Neuron (in vitro differentiated cells): Measurements from ENCODE around the gene GALNT16.

Experiments used
- H2AFZ ChIP-seq: one replicate; pipeline ENCODE4 v1.6.1; 2013; ENCODE audit warnings: low read depth, mild to moderate bottlenecking, inconsistent platforms, low read length, moderate library complexity
- H3K27me3 ChIP-seq: one replicate; pipeline ENCODE4 v1.6.1; 2013; ENCODE audit warnings: low read length; ENCODE audit not compliant: insufficient read depth
- H3K36me3 ChIP-seq: one replicate; pipeline ENCODE4 v1.6.1; 2013; ENCODE audit warnings: low read length; ENCODE audit not compliant: insufficient read depth
- H3K4me1 ChIP-seq: one replicate; pipeline ENCODE4 v1.6.1; 2013; ENCODE audit warnings: low read length; ENCODE audit not compliant: insufficient read depth
- H3K4me3 ChIP-seq: 2 replicates; pipeline ENCODE4 v1.5.1; 2013; ENCODE audit warnings: mild to moderate bottlenecking, low read length, moderate library complexity
- H3K9me3 ChIP-seq: one replicate; pipeline ENCODE4 v1.6.1; 2013; ENCODE audit warnings: low read length

GALNT16 gene

GRCh38 chr14:69291891-69292561 lies 32.1 kb downstream of the GALNT16 start:
- Histone ChIP-seq H3K9me3 (no peaks in the 10 kb centered on the region), H2AFZ (no peak overlapping the region), H3K36me3 (no peaks in the 10 kb centered on the region), H3K4me3 (no peak overlapping the region), H3K27me3 (no peaks in the 10 kb centered on the region), H3K4me1 (peaks cover 17% of the 10 kb centered on the region)

- H3K4me3 ChIP-seq = no peak overlapping the region
Observed at GRCh38 chr14:69298131-69299071, 38.4 kb downstream of the GALNT16 start.

GRCh38 chr14:69299286-69300035 lies 39.5 kb downstream of the GALNT16 start:
- Histone ChIP-seq H3K4me1 (peaks cover 11% of the 10 kb centered on the region), H3K9me3 (no peaks in the 10 kb centered on the region), H2AFZ (no peak overlapping the region), H3K36me3 (no peaks in the 10 kb centered on the region), H3K4me3 (no peak overlapping the region), H3K27me3 (no peaks in the 10 kb centered on the region)

More at GRCh38 chr14:69298131-69299071, 38.4 kb downstream of the GALNT16 start:
- no peak overlapping the region for H2AFZ ChIP-seq
- peaks cover 11% of the 10 kb centered on the region for H3K4me1 ChIP-seq
- H3K9me3 ChIP-seq = no peaks in the 10 kb centered on the region
- H3K27me3 ChIP-seq = no peaks in the 10 kb centered on the region
- H3K36me3 ChIP-seq = no peaks in the 10 kb centered on the region

- Histone ChIP-seq H3K4me3 (no peak overlapping the region), H3K27me3 (no peaks in the 10 kb centered on the region), H2AFZ (no peak overlapping the region), H3K9me3 (no peaks in the 10 kb centered on the region), H3K4me1 (peaks cover 11% of the 10 kb centered on the region), H3K36me3 (no peaks in the 10 kb centered on the region)
Observed at GRCh38 chr14:69300601-69301221, 40.8 kb downstream of the GALNT16 start.

GRCh38 chr14:69303086-69303485 lies 43.1 kb downstream of the GALNT16 start:
- H3K4me3 ChIP-seq = no peak overlapping the region
- peaks cover 9% of the 10 kb centered on the region for H3K4me1 ChIP-seq
- no peaks in the 10 kb centered on the region for H3K9me3 ChIP-seq
- H2AFZ ChIP-seq = no peak overlapping the region
- no peaks in the 10 kb centered on the region for H3K27me3 ChIP-seq
- H3K36me3 ChIP-seq = no peaks in the 10 kb centered on the region

GRCh38 chr14:69312608-69313007 lies 52.6 kb downstream of the GALNT16 start:
- peaks cover 2% of the 10 kb centered on the region for H3K4me1 ChIP-seq

GRCh38 chr14:69313176-69313575 lies 53.2 kb downstream of the GALNT16 start:
- Histone ChIP-seq H3K4me1 (peaks cover 2% of the 10 kb centered on the region), H3K4me3 (no peak overlapping the region), H3K36me3 (no peaks in the 10 kb centered on the region), H2AFZ (no peak overlapping the region), H3K27me3 (no peaks in the 10 kb centered on the region), H3K9me3 (no peaks in the 10 kb centered on the region)

More at GRCh38 chr14:69312608-69313007, 52.6 kb downstream of the GALNT16 start:
- no peaks in the 10 kb centered on the region for H3K9me3 ChIP-seq
- H3K4me3 ChIP-seq = no peak overlapping the region
- no peaks in the 10 kb centered on the region for H3K36me3 ChIP-seq
- no peaks in the 10 kb centered on the region for H3K27me3 ChIP-seq
- no peak overlapping the region for H2AFZ ChIP-seq

- H3K27me3 ChIP-seq = no peaks in the 10 kb centered on the region
- H2AFZ ChIP-seq = no peak overlapping the region
- H3K36me3 ChIP-seq = no peaks in the 10 kb centered on the region
- no peaks in the 10 kb centered on the region for H3K9me3 ChIP-seq
- no peak overlapping the region for H3K4me3 ChIP-seq
- H3K4me1 ChIP-seq = peaks cover 2% of the 10 kb centered on the region
Observed at GRCh38 chr14:69314327-69314726, 54.4 kb downstream of the GALNT16 start.

GRCh38 chr14:69315301-69315700 lies 55.3 kb downstream of the GALNT16 start:
- Histone ChIP-seq H3K4me3 (no peak overlapping the region), H3K27me3 (no peaks in the 10 kb centered on the region), H3K4me1 (peaks cover 2% of the 10 kb centered on the region), H3K9me3 (no peaks in the 10 kb centered on the region), H3K36me3 (no peaks in the 10 kb centered on the region), H2AFZ (no peak overlapping the region)

- Histone ChIP-seq H3K4me1 (peaks cover 2% of the 10 kb centered on the region), H3K36me3 (no peaks in the 10 kb centered on the region), H3K27me3 (no peaks in the 10 kb centered on the region), H3K4me3 (no peak overlapping the region), H3K9me3 (no peaks in the 10 kb centered on the region), H2AFZ (no peak overlapping the region)
Observed at GRCh38 chr14:69316449-69317101, 56.6 kb downstream of the GALNT16 start.

- Histone ChIP-seq H3K9me3 (no peaks in the 10 kb centered on the region), H3K27me3 (no peaks in the 10 kb centered on the region), H3K36me3 (no peaks in the 10 kb centered on the region), H2AFZ (no peak overlapping the region), H3K4me1 (peaks cover 2% of the 10 kb centered on the region), H3K4me3 (no peak overlapping the region)
Observed at GRCh38 chr14:69317102-69317755, 57.3 kb downstream of the GALNT16 start.

GRCh38 chr14:69317780-69318179 lies 57.8 kb downstream of the GALNT16 start:
- H3K4me3 ChIP-seq = no peak overlapping the region

More at GRCh38 chr14:69317780-69318179, 57.8 kb downstream of the GALNT16 start:
- Histone ChIP-seq H3K4me1 (peaks cover 2% of the 10 kb centered on the region), H2AFZ (no peak overlapping the region), H3K36me3 (no peaks in the 10 kb centered on the region), H3K9me3 (no peaks in the 10 kb centered on the region), H3K27me3 (no peaks in the 10 kb centered on the region)
